H1 (cell line): ENCODE data around the gene ADORA1. TPM values are rescaled to one million over a fixed set of nuclear protein-coding genes. Genes with fewer than 3 reads are reported as not detected.

ENCODE experiments used
- CTCF ChIA-PET: fragments of 300-600 bp; sonication (Branson Sonifier 250); formaldehyde crosslinking; loops from one replicate; lab custom pipeline; 2021; ENCODE audit not compliant: partially characterized antibody; lab: Charles Lee
- POLR2A ChIA-PET: fragments of 300-600 bp; sonication (Branson Sonifier 250); formaldehyde crosslinking; loops from one replicate; lab custom pipeline; 2021; ENCODE audit warnings: inconsistent platforms; ENCODE audit not compliant: partially characterized antibody; lab: Charles Lee
- DNase-seq, 2 experiments: peaks; one replicate each; pipeline versions ENCODE4 v3.0.0 to v3.0.0-alpha.2; 2010 to 2022; ENCODE audit warnings: low spot score in 2 of 2, low read depth in 1 of 2, mixed read lengths in 1 of 2
- FAIRE-seq: peaks from 2 replicates; lab custom pipeline; 2011; peaks lifted over from hg19 to GRCh38; lab: Jason Lieb, UNC
- H2AFZ ChIP-seq: 2 replicates; pipeline ENCODE4 v1.8.1; 2012; ENCODE audit warnings: low read length, inconsistent platforms
- H2AK5ac ChIP-seq: 2 replicates; pipeline ENCODE4 v1.6.1; 2013; ENCODE audit warnings: low read depth, low read length
- H2BK120ac ChIP-seq: replicated peaks from 2 replicates; pipeline ENCODE3; 2013; ENCODE audit warnings: low read depth, low read length, inconsistent platforms
- H2BK12ac ChIP-seq: 2 replicates; pipeline ENCODE4 v1.6.1; 2013; ENCODE audit warnings: low read depth, low read length
- H2BK15ac ChIP-seq: 2 replicates; pipeline ENCODE4 v1.6.1; 2013; ENCODE audit warnings: low read length
- H2BK20ac ChIP-seq: 2 replicates; pipeline ENCODE4 v1.6.1; 2013; ENCODE audit warnings: low read length
- H2BK5ac ChIP-seq: 2 replicates; pipeline ENCODE4 v1.6.1; 2013; ENCODE audit warnings: low read depth, low read length
- H3K14ac ChIP-seq: 2 replicates; pipeline ENCODE4 v1.6.1; 2013; ENCODE audit warnings: inconsistent platforms; ENCODE audit not compliant: insufficient read length
- H3K18ac ChIP-seq: 2 replicates; pipeline ENCODE4 v1.6.1; 2013; ENCODE audit warnings: low read length; ENCODE audit errors: extremely low read depth
- H3K23ac ChIP-seq: 2 replicates; pipeline ENCODE4 v1.6.1; 2013; ENCODE audit warnings: inconsistent platforms; ENCODE audit not compliant: insufficient read length
- H3K23me2 ChIP-seq: 2 replicates; pipeline ENCODE4 v1.6.1; 2013; ENCODE audit warnings: low read depth, low read length
- H3K27ac ChIP-seq: 2 replicates; pipeline ENCODE4 v1.6.1; 2011; ENCODE audit warnings: low read depth, low read length, inconsistent platforms
- H3K27me3 ChIP-seq, 4 experiments: replicated peaks in 1 of 4; 1 replicate in 1 of 4; 2 replicates in 3 of 4; pipeline versions ENCODE4 v1.6.1 to v1.8.1; 2011 to 2013; ENCODE audit warnings: low read length in 3 of 4, mild to moderate bottlenecking in 3 of 4, inconsistent platforms in 2 of 4, mixed read lengths in 2 of 4, moderate library complexity in 1 of 4; ENCODE audit not compliant: control insufficient read depth in 3 of 4, insufficient read depth in 3 of 4; ENCODE audit errors: extremely low read depth in 1 of 4
- H3K36me3 ChIP-seq, 4 experiments: 2 replicates each; pipeline versions ENCODE4 v1.6.1 to v1.8.1; 2011 to 2013; ENCODE audit warnings: mild to moderate bottlenecking in 4 of 4, low read length in 3 of 4, moderate library complexity in 2 of 4, control low read depth in 1 of 4, inconsistent platforms in 1 of 4; ENCODE audit not compliant: insufficient read depth in 4 of 4, control insufficient read depth in 2 of 4
- H3K4ac ChIP-seq: replicated peaks from 2 replicates; pipeline ENCODE3; 2013; ENCODE audit warnings: low read length, low read depth, mixed read lengths, inconsistent platforms; ENCODE audit not compliant: insufficient read length
- H3K4me1 ChIP-seq, 4 experiments: replicated peaks in 1 of 4; 1 replicate in 1 of 4; 2 replicates in 3 of 4; pipeline versions ENCODE4 v1.6.1 to v1.8.1; 2011 to 2013; ENCODE audit warnings: low read length in 3 of 4, inconsistent platforms in 2 of 4, mixed read lengths in 1 of 4; ENCODE audit not compliant: insufficient read depth in 4 of 4, control insufficient read depth in 3 of 4
- H3K4me2 ChIP-seq, 2 experiments: 2 replicates each; pipeline versions ENCODE4 v1.6.1 to v1.8.1; 2011 to 2013; ENCODE audit warnings: low read depth in 2 of 2, low read length in 2 of 2, control low read depth in 1 of 2, inconsistent platforms in 1 of 2, mild to moderate bottlenecking in 1 of 2; ENCODE audit not compliant: insufficient read depth in 1 of 2
- H3K4me3 ChIP-seq, 4 experiments: fragments of 200-600, 300-600 bp in 1 of 4; sonication (generic), shearing (Covaris generic), sonication (Bioruptor Twin) in 1 of 4; 2 replicates each; pipeline versions ENCODE4 v1.5.1 to v1.8.1; 2011 to 2016; ENCODE audit warnings: low read length in 4 of 4, low read depth in 3 of 4, control low read depth in 2 of 4, inconsistent platforms in 2 of 4, mild to moderate bottlenecking in 2 of 4, mixed read lengths in 1 of 4, moderate library complexity in 1 of 4; ENCODE audit not compliant: insufficient read depth in 2 of 4; ENCODE audit errors: extremely low read depth in 1 of 4
- H3K56ac ChIP-seq: replicated peaks from 2 replicates; pipeline ENCODE3; 2013; ENCODE audit warnings: low read depth, mild to moderate bottlenecking, mixed read lengths, low read length, inconsistent platforms; ENCODE audit not compliant: insufficient read length
- H3K79me1 ChIP-seq: 2 replicates; pipeline ENCODE4 v1.6.1; 2013; ENCODE audit warnings: low read depth, low read length, control low read depth
- H3K79me2 ChIP-seq, 2 experiments: 2 replicates each; pipeline versions ENCODE4 v1.6.1 to v1.8.1; 2012 to 2013; ENCODE audit warnings: low read length in 2 of 2, mild to moderate bottlenecking in 2 of 2, inconsistent platforms in 1 of 2; ENCODE audit not compliant: insufficient read depth in 2 of 2, control insufficient read depth in 1 of 2
- H3K9ac ChIP-seq, 4 experiments: replicated peaks in 1 of 4; 1 replicate in 1 of 4; 2 replicates in 3 of 4; pipeline versions ENCODE4 v1.6.1 to v1.8.1; 2011 to 2013; ENCODE audit warnings: low read depth in 3 of 4, low read length in 3 of 4, control low read depth in 2 of 4, mild to moderate bottlenecking in 2 of 4, moderate library complexity in 2 of 4, inconsistent platforms in 1 of 4; ENCODE audit errors: extremely low read depth in 1 of 4
- H3K9me3 ChIP-seq, 2 experiments: 2 replicates each; pipeline versions ENCODE4 v1.6.1 to v1.8.1; 2012 to 2013; ENCODE audit warnings: mild to moderate bottlenecking in 2 of 2, moderate library complexity in 2 of 2, control low read depth in 1 of 2, inconsistent platforms in 1 of 2, low read depth in 1 of 2, low read length in 1 of 2, mixed read lengths in 1 of 2; ENCODE audit not compliant: insufficient read depth in 2 of 2
- H4K20me1 ChIP-seq, 2 experiments: replicated peaks in 1 of 2; 2 replicates each; pipeline versions ENCODE3 to v1.8.1; 2011 to 2013; ENCODE audit warnings: inconsistent platforms in 2 of 2, low read length in 2 of 2, mild to moderate bottlenecking in 1 of 2; ENCODE audit not compliant: insufficient read depth in 2 of 2, control insufficient read depth in 1 of 2
- H4K5ac ChIP-seq: 2 replicates; pipeline ENCODE4 v1.6.1; 2013; ENCODE audit warnings: low read length, low read depth, mixed read lengths, inconsistent platforms; ENCODE audit not compliant: insufficient read length
- H4K8ac ChIP-seq: 2 replicates; pipeline ENCODE4 v1.8.0; 2013; ENCODE audit warnings: mild to moderate bottlenecking, moderate library complexity, low read length, inconsistent platforms; ENCODE audit not compliant: insufficient read depth; ENCODE audit errors: extremely low read depth
- H4K91ac ChIP-seq: replicated peaks from 2 replicates; pipeline ENCODE3; 2013; ENCODE audit warnings: low read length, mixed read lengths, inconsistent platforms; ENCODE audit not compliant: insufficient read length
- BACH1 ChIP-seq: IDR thresholded peaks from 2 replicates; pipeline ENCODE4 v1.6.1; 2012; ENCODE audit warnings: low read length, improper control_type of control experiment
- CHD2 ChIP-seq: IDR thresholded peaks from 2 replicates; pipeline ENCODE4 v1.6.1; 2012; ENCODE audit warnings: low read length, improper control_type of control experiment
- EP300 ChIP-seq, 2 experiments: IDR thresholded peaks; 1 replicate in 1 of 2; 2 replicates in 1 of 2; pipeline ENCODE4 v1.6.1; 2011 to 2012; ENCODE audit warnings: low read depth in 2 of 2, low read length in 2 of 2, mild to moderate bottlenecking in 2 of 2, borderline replicate concordance in 1 of 2, inconsistent platforms in 1 of 2, moderate library complexity in 1 of 2
- FOSL1 ChIP-seq: IDR thresholded peaks from 2 replicates; pipeline ENCODE4 v1.6.1; 2011; ENCODE audit warnings: mild to moderate bottlenecking, low read depth, low read length, moderate library complexity; ENCODE audit not compliant: insufficient read depth
- GABPA ChIP-seq: IDR thresholded peaks from 2 replicates; pipeline ENCODE4 v1.6.1; 2011; ENCODE audit warnings: mild to moderate bottlenecking, low read length, moderate library complexity, borderline replicate concordance; ENCODE audit not compliant: insufficient read depth
- GTF2F1 ChIP-seq: IDR thresholded peaks from 2 replicates; pipeline ENCODE4 v1.6.1; 2012; ENCODE audit warnings: low read depth, low read length, improper control_type of control experiment, borderline replicate concordance
- HDAC2 ChIP-seq, 2 experiments: fragments of 300-600 bp in 1 of 2; sonication (generic) in 1 of 2; IDR thresholded peaks; 2 replicates each; pipeline ENCODE4 v1.6.1; 2011 to 2012; ENCODE audit warnings: low read depth in 2 of 2, low read length in 2 of 2, mild to moderate bottlenecking in 2 of 2, moderate library complexity in 2 of 2, borderline replicate concordance in 1 of 2, inconsistent platforms in 1 of 2
- HDAC6 ChIP-seq: IDR thresholded peaks from one replicate; pipeline ENCODE4 v1.7.1; 2012; ENCODE audit warnings: low read depth, mild to moderate bottlenecking, inconsistent platforms, low read length, moderate library complexity
- JUN ChIP-seq: IDR thresholded peaks from 2 replicates; pipeline ENCODE4 v1.6.1; 2011; ENCODE audit warnings: low read depth, mild to moderate bottlenecking, improper control_type of control experiment, low read length
- RXRA ChIP-seq: IDR thresholded peaks from 2 replicates; pipeline ENCODE4 v1.6.1; 2011; ENCODE audit warnings: low read depth, mild to moderate bottlenecking, low read length, moderate library complexity; ENCODE audit not compliant: insufficient read depth
- SAP30 ChIP-seq: fragments of 300-600 bp; sonication (generic); IDR thresholded peaks from 2 replicates; pipeline ENCODE4 v1.7.1; 2012; ENCODE audit warnings: low read length, moderate library complexity, mild to moderate bottlenecking, inconsistent platforms; ENCODE audit not compliant: insufficient read depth, insufficient replicate concordance
- YY1 ChIP-seq: IDR thresholded peaks from 2 replicates; pipeline ENCODE4 v1.6.1; 2011; ENCODE audit warnings: low read depth, mild to moderate bottlenecking, low read length
- WGBS, 2 experiments: shearing (Covaris generic) in 1 of 2; methylation state at CpG; one replicate each; pipeline versions ENCODE4 v1.1.6 to v1.1.7; 2013 to 2015; ENCODE audit warnings: low lambda C conversion rate in 2 of 2, mixed read lengths in 2 of 2, inconsistent platforms in 1 of 2, low coverage in 1 of 2, missing lambda C conversion rate in 1 of 2; ENCODE audit not compliant: insufficient replicate concordance in 2 of 2, insufficient coverage in 1 of 2, insufficient read length in 1 of 2; ENCODE audit errors: extremely low coverage in 1 of 2, missing lambda C conversion rate in 1 of 2; 5-methylcytosine and 5-hydroxymethylcytosine counted together
- polyA plus RNA-seq, 7 experiments: library from polyadenylated mRNA; depleted of rRNA in 3 of 7; stranded (reverse) in 5 of 7; unstranded in 2 of 7; fragments of >200 nt in 5 of 7; fragments of 200-250 nt in 2 of 7; gene quantifications; 1 replicate in 5 of 7; 2 replicates in 1 of 7; 4 replicates in 1 of 7; pipeline versions ENCODE4 v1.2.1 to v1.2.3, GENCODE V29; 2011 to 2013; ENCODE audit warnings: missing spikeins in 2 of 7, mixed read lengths in 2 of 7
- total RNA-seq: library from RNA; stranded (reverse); fragmentation: NEBNext Ultra II Directional; extraction: Animal tissue kit (Norgen Biotek cat#: 25700); gene quantifications from 2 replicates; pipeline ENCODE4 v1.2.1, GENCODE V29; 2021

ADORA1 gene
- total and polyA plus RNA-seq, 2 of the 8 experiments (the other 6 are each of a cell fraction or from before 2014, with no cell fraction given), result 3.3 to 6.7 TPM

DNA sequence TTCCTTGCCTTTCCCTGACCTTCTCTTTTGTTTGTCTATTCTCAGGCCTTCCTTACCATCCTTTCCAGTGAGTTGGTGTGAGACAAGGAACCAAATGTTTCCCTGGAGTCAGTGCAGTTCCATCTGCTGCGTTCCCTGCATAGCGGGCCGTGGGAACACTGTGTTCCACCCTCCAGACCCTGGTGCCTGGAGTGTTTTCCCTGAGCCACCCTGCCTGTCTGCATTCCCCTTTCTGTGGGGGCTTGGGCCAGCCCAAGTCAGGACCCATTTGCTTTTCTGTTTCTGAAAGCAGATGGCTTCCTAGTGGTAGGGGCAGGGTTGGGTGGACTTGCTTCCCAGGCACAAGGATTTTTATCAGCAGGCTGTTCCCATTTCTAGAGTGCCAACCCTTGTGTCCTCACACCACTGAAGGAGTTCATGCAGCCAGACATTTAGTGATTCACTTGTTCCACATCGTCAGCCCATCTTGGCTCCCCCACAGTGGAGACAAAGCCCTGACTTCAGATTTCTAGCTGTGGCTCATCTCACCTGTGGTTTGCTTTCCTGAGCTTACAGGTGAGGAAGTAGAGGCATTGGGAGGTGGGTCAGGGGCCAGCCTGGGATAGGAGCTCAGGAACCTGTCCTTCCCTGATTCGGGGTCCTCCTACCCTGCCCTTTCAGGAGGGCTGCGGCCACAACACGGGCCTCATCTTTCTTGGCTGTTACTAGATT lies 27.6 kb upstream of the ADORA1 start:
- Histone ChIP-seq H3K36me3 (no peaks in the 10 kb centered on the region), H2BK5ac (no peak overlapping the region), H3K18ac (no peak overlapping the region), H4K20me1 (no peaks in the 10 kb centered on the region), H3K79me1 (no peaks in the 10 kb centered on the region), H3K23me2 (no peaks in the 10 kb centered on the region), H2AK5ac (no peak overlapping the region), H2BK120ac (no peak overlapping the region), H2BK12ac (no peak overlapping the region), H3K27me3 (peaks cover 0 to 4% (median 0%) of the 10 kb centered on the region in 4 experiments; a peak in 1 of 7 replicates), H3K27ac (no peak overlapping the region), H4K5ac (no peak overlapping the region), H3K79me2 (no peaks in the 10 kb centered on the region), H3K56ac (no peak overlapping the region), H4K91ac (no peak overlapping the region), H3K4me2 (no peak overlapping the region), H3K4ac (no peak overlapping the region), H3K4me3 (no peak overlapping the region), H3K9me3 (peaks cover 3 to 10% of the 10 kb centered on the region in 2 experiments; a peak in 2 of 4 replicates), H4K8ac (no peak overlapping the region), H2BK15ac (no peak overlapping the region), H2AFZ (no peak overlapping the region), H2BK20ac (no peak overlapping the region), H3K9ac (no peak overlapping the region), H3K23ac (no peak overlapping the region), H3K4me1 (no peaks in the 10 kb centered on the region), H3K14ac (no peak overlapping the region)
- DNase-seq, result no peak
- POLR2A ChIA-PET, result no interaction called here
- FAIRE-seq, result no peak
- CTCF ChIA-PET, result interaction anchor here (0.7 to 8.3 kb wide), 12 partner anchors 10 to 127 kb away, joined by 3 to 89 read pairs (median 6); partner anchors contain the start of genes ADORA1 and MYOG
- 90% methylated on average over 7 of the region's 7 CpGs; no CpG with 5 or more reads in 1 of the 2 experiments for WGBS, 2 experiments
- TF ChIP-seq CHD2 (no peak), RXRA (no peak), JUN (no peak), YY1 (no peak), GABPA (no peak), GTF2F1 (no peak), BACH1 (no peak), HDAC2 (IDR thresholded peaks at IDR 0.05; ENCODE audit: borderline replicate concordance in 1 of 2, low read depth in 2 of 2, low read length in 2 of 2) (no peak), HDAC6 (no peak), FOSL1 (no peak), EP300 (IDR thresholded peaks at IDR 0.05; ENCODE audit: borderline replicate concordance in 1 of 2, low read depth in 2 of 2, low read length in 2 of 2) (no peak), SAP30 (no peak)
